IMR-90 (cell line): ENCODE data around the gene SPG11. TPM values are rescaled to one million over a fixed set of nuclear protein-coding genes. Genes with fewer than 3 reads are reported as not detected.

ENCODE experiments used
- ATAC-seq: fragments of 200-7000 bp; cut with Tn5 transposase; 2 replicates; pipeline ENCODE4 v1.9.1; 2020; ENCODE audit warnings: low read depth, mild to moderate bottlenecking, moderate library complexity
- Bru-seq: library from RNA; stranded (reverse); fragments of 400-500 nt; gene quantifications from one replicate; lab custom pipeline; 2021; lab: Mats Ljungman, UMichigan
- BruChase-seq, 2 experiments: library from RNA; stranded (reverse); fragments of 400-500 nt; gene quantifications; one replicate each; lab custom pipeline; 2021; lab: Mats Ljungman, UMichigan
- BruUV-seq: library from RNA; stranded (reverse); fragments of 400-500 nt; replicated peaks from 2 replicates; lab custom pipeline; 2021; lab: Mats Ljungman, UMichigan
- CTCF ChIA-PET: fragments of 300-600 bp; formaldehyde crosslinking; extraction: SDS; loops from one replicate; lab custom pipeline; 2021; ENCODE audit warnings: antibody characterized with exemption; lab: Yijun Ruan, JAX
- POLR2A ChIA-PET: fragments of 300-600 bp; sonication (Branson Sonifier 250); formaldehyde crosslinking; loops from one replicate; lab custom pipeline; 2022; ENCODE audit warnings: antibody characterized with exemption; ENCODE audit not compliant: unreplicated experiment; lab: Charles Lee
- DNase-seq: peaks from one replicate; pipeline ENCODE4 v3.0.0; 2013
- H2AFZ ChIP-seq: replicated peaks from 2 replicates; pipeline ENCODE3; 2013; ENCODE audit warnings: low read length, mild to moderate bottlenecking; ENCODE audit not compliant: poor library complexity
- H2AK5ac ChIP-seq: 2 replicates; pipeline ENCODE4 v1.6.1; 2013; ENCODE audit warnings: low read depth, low read length, inconsistent platforms
- H2AK9ac ChIP-seq: replicated peaks from 2 replicates; pipeline ENCODE3; 2013; ENCODE audit warnings: mild to moderate bottlenecking, low read depth, low read length, moderate library complexity; ENCODE audit not compliant: poor library complexity
- H2BK120ac ChIP-seq: 2 replicates; pipeline ENCODE4 v1.6.1; 2013; ENCODE audit warnings: low read depth, low read length, inconsistent platforms
- H2BK15ac ChIP-seq: 3 replicates; pipeline ENCODE4 v1.6.1; 2013; ENCODE audit warnings: low read depth, low read length, inconsistent platforms
- H2BK20ac ChIP-seq: 2 replicates; pipeline ENCODE4 v1.6.1; 2013; ENCODE audit warnings: low read depth, mild to moderate bottlenecking, inconsistent platforms, low read length, moderate library complexity
- H2BK5ac ChIP-seq: 2 replicates; pipeline ENCODE4 v1.6.1; 2013; ENCODE audit warnings: mild to moderate bottlenecking, low read depth, low read length, inconsistent platforms; ENCODE audit not compliant: poor library complexity, severe bottlenecking
- H3K14ac ChIP-seq: replicated peaks from 2 replicates; pipeline ENCODE4 v1.6.1; 2013; ENCODE audit warnings: low read depth, low read length, inconsistent platforms
- H3K18ac ChIP-seq: 2 replicates; pipeline ENCODE4 v1.6.1; 2013; ENCODE audit warnings: low read depth, low read length, control low read depth
- H3K23ac ChIP-seq: 2 replicates; pipeline ENCODE4 v1.6.1; 2013; ENCODE audit warnings: low read depth, low read length, inconsistent platforms
- H3K27ac ChIP-seq: 2 replicates; pipeline ENCODE4 v1.5.1; 2013; ENCODE audit warnings: mild to moderate bottlenecking, control low read depth, low read length; ENCODE audit not compliant: insufficient read depth
- H3K27me3 ChIP-seq: 2 replicates; pipeline ENCODE4 v1.6.1; 2013; ENCODE audit warnings: low read length; ENCODE audit not compliant: control insufficient read depth, insufficient read depth
- H3K36me3 ChIP-seq: 2 replicates; pipeline ENCODE4 v1.6.1; 2013; ENCODE audit warnings: low read length, mixed read lengths; ENCODE audit not compliant: control insufficient read depth, insufficient read depth
- H3K4ac ChIP-seq: 2 replicates; pipeline ENCODE4 v1.6.1; 2013; ENCODE audit warnings: low read depth, low read length, inconsistent platforms
- H3K4me1 ChIP-seq: 2 replicates; pipeline ENCODE4 v1.6.1; 2013; ENCODE audit warnings: low read length, mixed read lengths; ENCODE audit not compliant: control insufficient read depth, insufficient read depth
- H3K4me2 ChIP-seq: 2 replicates; pipeline ENCODE4 v1.6.1; 2013; ENCODE audit warnings: low read depth, mild to moderate bottlenecking, control low read depth, low read length, moderate library complexity
- H3K4me3 ChIP-seq: 2 replicates; pipeline ENCODE4 v1.5.1; 2013; ENCODE audit warnings: low read depth, mild to moderate bottlenecking, control low read depth, low read length, moderate library complexity; ENCODE audit not compliant: insufficient read depth
- H3K56ac ChIP-seq: 2 replicates; pipeline ENCODE4 v1.6.1; 2013; ENCODE audit warnings: low read length, inconsistent platforms; ENCODE audit not compliant: insufficient read depth; ENCODE audit errors: extremely low read depth
- H3K79me1 ChIP-seq, 2 experiments: 2 replicates each; pipeline ENCODE4 v1.6.1; 2013; ENCODE audit warnings: low read length in 2 of 2, inconsistent platforms in 1 of 2, low read depth in 1 of 2
- H3K9ac ChIP-seq: 2 replicates; pipeline ENCODE4 v1.6.1; 2013; ENCODE audit warnings: low read depth, low read length, control low read depth
- H3K9me1 ChIP-seq: 2 replicates; pipeline ENCODE4 v1.6.1; 2013; ENCODE audit warnings: low read length, inconsistent platforms; ENCODE audit not compliant: insufficient read depth
- H3K9me3 ChIP-seq: 2 replicates; pipeline ENCODE4 v1.6.1; 2013; ENCODE audit warnings: low read length; ENCODE audit not compliant: control insufficient read depth, insufficient read depth
- H4K20me1 ChIP-seq: 2 replicates; pipeline ENCODE4 v1.6.1; 2013; ENCODE audit warnings: low read length, inconsistent platforms; ENCODE audit not compliant: insufficient read depth
- H4K5ac ChIP-seq: 2 replicates; pipeline ENCODE4 v1.6.1; 2013; ENCODE audit warnings: mild to moderate bottlenecking, low read depth, low read length, control low read depth
- H4K8ac ChIP-seq, 2 experiments: 2 replicates each; pipeline ENCODE4 v1.6.1; 2013; ENCODE audit warnings: low read depth in 2 of 2, low read length in 2 of 2, control low read depth in 1 of 2, inconsistent platforms in 1 of 2
- H4K91ac ChIP-seq: 2 replicates; pipeline ENCODE4 v1.6.1; 2013; ENCODE audit warnings: low read depth, low read length, inconsistent platforms; ENCODE audit not compliant: insufficient read depth
- CHD1 ChIP-seq: IDR thresholded peaks from 2 replicates; pipeline ENCODE4 v1.6.1; 2012; ENCODE audit warnings: low read depth, low read length, improper control_type of control experiment
- FOS ChIP-seq: fragments of 150-350 bp; IDR thresholded peaks from 2 replicates; pipeline ENCODE4 v1.6.1; 2016; ENCODE audit warnings: low read depth, low read length
- MAZ ChIP-seq: IDR thresholded peaks from 2 replicates; pipeline ENCODE4 v1.6.1; 2012; ENCODE audit warnings: low read depth, mild to moderate bottlenecking, low read length, improper control_type of control experiment, moderate library complexity, borderline replicate concordance
- MXI1 ChIP-seq: IDR thresholded peaks from 2 replicates; pipeline ENCODE4 v1.6.1; 2012; ENCODE audit warnings: low read depth, mild to moderate bottlenecking, low read length, moderate library complexity, borderline replicate concordance
- NFE2L2 ChIP-seq: fragments of 150-350 bp; IDR thresholded peaks from 2 replicates; pipeline ENCODE4 v1.6.1; 2016; ENCODE audit warnings: low read depth, mild to moderate bottlenecking, low read length
- POLR2A ChIP-seq: IDR thresholded peaks from 2 replicates; pipeline ENCODE4 v1.6.1; 2012; ENCODE audit warnings: mild to moderate bottlenecking, low read depth, low read length
- RAD21 ChIP-seq: IDR thresholded peaks from 2 replicates; pipeline ENCODE4 v1.6.1; 2012; ENCODE audit warnings: low read length, improper control_type of control experiment
- WGBS, 2 experiments: methylation state at CpG; one replicate each; pipeline versions ENCODE4 v1.1.5 to v1.1.7; 2013; ENCODE audit warnings: missing lambda C conversion rate in 2 of 2; ENCODE audit not compliant: insufficient read length in 1 of 2; ENCODE audit errors: extremely low coverage in 2 of 2; 5-methylcytosine and 5-hydroxymethylcytosine counted together
- dilution Hi-C: fragments of 300-500 bp; cut with HindIII; formaldehyde crosslinking; loops from one replicate; pipeline ENCODE4 v1.14.3; 2018; ENCODE audit warnings: low sequenced_read_pairs; ENCODE audit not compliant: unreplicated experiment
- in situ Hi-C: fragments of 300-500 bp; cut with MboI; formaldehyde crosslinking; loops from 3 replicates; pipeline ENCODE4 v1.14.3; 2019; ENCODE audit warnings: low sequenced_read_pairs, inconsistent platforms, mixed read lengths
- intact Hi-C: fragments of 100-400 bp; cut with micrococcal nuclease; formaldehyde crosslinking; loops from 2 replicates; pipeline ENCODE4 v1.10.0; 2022
- long read RNA-seq: library from polyadenylated mRNA; unstranded; transcript quantifications from one replicate; pipeline ENCODE4 v2.0.0, GENCODE V29; 2021; ENCODE audit not compliant: unreplicated experiment
- polyA plus RNA-seq, 3 experiments: library from polyadenylated mRNA; depleted of rRNA; stranded (reverse); fragments of >200 nt; gene quantifications; 2 replicates each; pipeline ENCODE4 v1.2.3, GENCODE V29; 2012; ENCODE audit warnings: low replicate concordance in 1 of 3
- total RNA-seq: library from RNA; depleted of rRNA; stranded (reverse); fragments of >200 nt; gene quantifications from 2 replicates; pipeline ENCODE4 v1.2.3, GENCODE V29; 2012; rRNA removed

The SPG11 gene, protein sequence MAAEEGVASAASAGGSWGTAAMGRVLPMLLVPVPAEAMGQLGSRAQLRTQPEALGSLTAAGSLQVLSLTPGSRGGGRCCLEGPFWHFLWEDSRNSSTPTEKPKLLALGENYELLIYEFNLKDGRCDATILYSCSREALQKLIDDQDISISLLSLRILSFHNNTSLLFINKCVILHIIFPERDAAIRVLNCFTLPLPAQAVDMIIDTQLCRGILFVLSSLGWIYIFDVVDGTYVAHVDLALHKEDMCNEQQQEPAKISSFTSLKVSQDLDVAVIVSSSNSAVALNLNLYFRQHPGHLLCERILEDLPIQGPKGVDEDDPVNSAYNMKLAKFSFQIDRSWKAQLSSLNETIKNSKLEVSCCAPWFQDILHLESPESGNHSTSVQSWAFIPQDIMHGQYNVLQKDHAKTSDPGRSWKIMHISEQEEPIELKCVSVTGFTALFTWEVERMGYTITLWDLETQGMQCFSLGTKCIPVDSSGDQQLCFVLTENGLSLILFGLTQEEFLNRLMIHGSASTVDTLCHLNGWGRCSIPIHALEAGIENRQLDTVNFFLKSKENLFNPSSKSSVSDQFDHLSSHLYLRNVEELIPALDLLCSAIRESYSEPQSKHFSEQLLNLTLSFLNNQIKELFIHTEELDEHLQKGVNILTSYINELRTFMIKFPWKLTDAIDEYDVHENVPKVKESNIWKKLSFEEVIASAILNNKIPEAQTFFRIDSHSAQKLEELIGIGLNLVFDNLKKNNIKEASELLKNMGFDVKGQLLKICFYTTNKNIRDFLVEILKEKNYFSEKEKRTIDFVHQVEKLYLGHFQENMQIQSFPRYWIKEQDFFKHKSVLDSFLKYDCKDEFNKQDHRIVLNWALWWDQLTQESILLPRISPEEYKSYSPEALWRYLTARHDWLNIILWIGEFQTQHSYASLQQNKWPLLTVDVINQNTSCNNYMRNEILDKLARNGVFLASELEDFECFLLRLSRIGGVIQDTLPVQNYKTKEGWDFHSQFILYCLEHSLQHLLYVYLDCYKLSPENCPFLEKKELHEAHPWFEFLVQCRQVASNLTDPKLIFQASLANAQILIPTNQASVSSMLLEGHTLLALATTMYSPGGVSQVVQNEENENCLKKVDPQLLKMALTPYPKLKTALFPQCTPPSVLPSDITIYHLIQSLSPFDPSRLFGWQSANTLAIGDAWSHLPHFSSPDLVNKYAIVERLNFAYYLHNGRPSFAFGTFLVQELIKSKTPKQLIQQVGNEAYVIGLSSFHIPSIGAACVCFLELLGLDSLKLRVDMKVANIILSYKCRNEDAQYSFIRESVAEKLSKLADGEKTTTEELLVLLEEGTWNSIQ (N-terminal part only)
- total RNA-seq (32.6 and 33.1 TPM in 2 replicates), polyA plus RNA-seq (2012; rRNA removed) (27.6 and 30.8 TPM in 2 replicates), Bru-seq, nascent RNA (percentile 82 among the genes with signal in this experiment), BruChase-seq, experiment 1, labeled RNA remaining after a 6-hour chase (percentile 92 among the genes with signal in this experiment), BruChase-seq, experiment 2, labeled RNA remaining after a 2-hour chase (percentile 88 among the genes with signal in this experiment)
- polyA plus RNA-seq (2012; cell fraction: cytosol; rRNA removed), result 17.1 and 22.3 TPM in 2 replicates
- 66.4 and 75.7 TPM in 2 replicates for polyA plus RNA-seq (2012; cell fraction: nucleus; rRNA removed; ENCODE audit: low replicate concordance)
- long read RNA-seq, full-length matches to known transcripts, result 7 of 19 reads
- long read RNA-seq, partial matches to known transcripts, result 10 of 19 reads
- long read RNA-seq, other reads (novel, unspliced or antisense), result 2 of 19 reads

DNA sequence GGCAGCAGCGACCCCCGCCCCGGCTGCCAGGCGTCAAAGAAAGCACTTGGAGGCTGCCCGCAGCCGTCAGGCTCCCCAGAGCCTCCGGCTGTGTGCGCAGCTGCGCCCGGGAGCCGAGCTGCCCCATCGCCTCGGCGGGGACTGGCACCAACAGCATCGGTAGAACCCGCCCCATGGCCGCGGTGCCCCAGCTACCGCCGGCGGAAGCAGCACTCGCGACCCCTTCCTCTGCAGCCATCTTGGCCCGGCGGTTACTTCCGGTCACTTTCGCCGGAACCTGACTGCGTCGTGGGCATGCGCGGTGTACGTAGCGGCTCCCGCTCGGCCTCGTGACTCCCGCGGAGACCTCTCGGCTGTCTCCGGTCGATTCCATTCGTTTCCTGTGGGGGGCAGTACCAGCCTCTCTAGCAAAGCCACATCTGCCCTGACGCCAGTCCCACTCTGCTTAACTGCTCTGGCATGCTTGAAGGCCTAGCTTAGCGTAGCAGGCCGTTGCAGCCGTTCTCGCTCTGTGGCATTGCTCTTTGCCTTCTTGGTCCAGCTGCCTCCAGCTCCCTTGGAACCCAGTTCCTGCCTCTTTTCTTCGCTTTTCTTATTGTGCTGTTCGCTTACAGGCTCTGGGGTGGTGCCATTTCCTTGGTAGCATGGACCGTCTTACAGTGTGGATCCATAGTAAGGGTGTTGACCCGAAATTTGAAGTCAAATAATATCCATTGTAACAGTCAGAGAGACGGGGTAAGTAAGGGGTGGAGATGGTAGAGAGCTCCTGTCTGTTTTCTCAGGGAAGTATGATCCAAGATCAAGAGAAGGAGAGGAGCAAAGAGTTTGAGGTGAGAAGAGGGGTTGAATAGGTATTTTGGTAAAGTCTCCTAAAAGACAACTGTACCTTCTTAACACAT lies at the start of gene SPG11:
TSS of gene SPG11 (minus strand) at position 253 of the 899 bp plus-strand sequence. CDS start at position 238, 15 bp downstream.
- Histone ChIP-seq H3K9ac (peak within 1 kb of the TSS; percentile 73), H4K8ac (peak within 1 kb of the TSS; percentile 84 to 97), H2AK5ac (peak within 1 kb of the TSS; percentile 39; the same call in 1 of the 2 replicates), H2BK20ac (peak within 1 kb of the TSS; percentile 22; the same call in 1 of the 2 replicates), H4K91ac (peak within 1 kb of the TSS; percentile 63), H3K36me3 (peaks cover 2% of the 10 kb centered on the region), H3K79me1 (peaks cover 15 to 25% of the 10 kb centered on the region in 2 experiments; a peak in 3 of 4 replicates), H3K9me3 (no peaks in the 10 kb centered on the region), H3K18ac (peak within 1 kb of the TSS; percentile 27; the same call in 1 of the 2 replicates), H3K4ac (peak within 1 kb of the TSS; percentile 79), H2AFZ (peak within 1 kb of the TSS; percentile 98), H3K14ac (peak within 1 kb of the TSS; percentile 57), H4K5ac (peak within 1 kb of the TSS; percentile 95), H2BK5ac (peak within 1 kb of the TSS; percentile 63), H2BK15ac (no peak within 1 kb of the TSS; the same call in 2 of the 3 replicates), H3K56ac (peak within 1 kb of the TSS; percentile 65), H3K9me1 (peaks cover 7% of the 10 kb centered on the region; the same call in 1 of the 2 replicates), H3K23ac (peak within 1 kb of the TSS; percentile 93), H3K27me3 (peaks cover 5% of the 10 kb centered on the region), H3K4me2 (peak within 1 kb of the TSS; percentile 81), H2AK9ac (peak within 1 kb of the TSS; percentile 98), H2BK120ac (peak within 1 kb of the TSS; percentile 43; the same call in 1 of the 2 replicates), H3K27ac (peak within 1 kb of the TSS; percentile 73), H3K4me1 (0 out of 2 replicates have a peak, but pooled peaks cover 3% of the 10 kb centered on the region), H4K20me1 (no peaks in the 10 kb centered on the region), H3K4me3 (peak within 1 kb of the TSS; percentile 60)
- intact Hi-C loops (loop anchor here (1.0 to 5.0 kb wide), 4 partner anchors 48 to 374 kb away; partner anchors contain the start of genes B2M and PATL2), in situ Hi-C loops (no loop called here), dilution Hi-C loops (no loop called here)
- ChIA-PET POLR2A (interaction anchor here (1.2 to 2.0 kb wide), 2 partner anchors 73 to 75 kb away, joined by 4 to 7 read pairs; partner anchors contain the start of gene TRIM69), CTCF (interaction anchor here (0.6 to 1.9 kb wide), 15 partner anchors 39 to 258 kb away, joined by 3 to 19 read pairs (median 3); partner anchors contain the start of genes B2M, PATL2 and TRIM69)
- ATAC-seq (peak; percentile 97), DNase-seq (peak; percentile 97)
- WGBS, 2 experiments, result 4% methylated on average over 33 of the region's 53 CpGs; no CpG with 5 or more reads in 1 of the 2 experiments
- BruUV-seq, result no TSS peak
- TF ChIP-seq RAD21 (peak; percentile 93), NFE2L2 (no peak), MXI1 (peak; percentile 60; the same call in 1 of the 2 replicates), CHD1 (no peak), MAZ (peak; percentile 65; the same call in 1 of the 2 replicates), POLR2A (peak; percentile 83), FOS (no peak)
